Dermis blood vessel endothelial cell (primary cell): ENCODE measurements around the gene SUPT6H. TPM values are rescaled to one million over a fixed set of nuclear protein-coding genes. Genes with fewer than 3 reads are reported as not detected.

Source experiments
- DNase-seq: peaks from one replicate; pipeline ENCODE4 v3.0.0; 2010
- total RNA-seq: library from RNA; depleted of rRNA; stranded (reverse); fragments of >200 nt; gene quantifications from 2 replicates; pipeline ENCODE4 v1.2.3, GENCODE V29; 2014

Gene SUPT6H
- total RNA-seq, result 42.2 and 75.9 TPM in 2 replicates

DNA sequence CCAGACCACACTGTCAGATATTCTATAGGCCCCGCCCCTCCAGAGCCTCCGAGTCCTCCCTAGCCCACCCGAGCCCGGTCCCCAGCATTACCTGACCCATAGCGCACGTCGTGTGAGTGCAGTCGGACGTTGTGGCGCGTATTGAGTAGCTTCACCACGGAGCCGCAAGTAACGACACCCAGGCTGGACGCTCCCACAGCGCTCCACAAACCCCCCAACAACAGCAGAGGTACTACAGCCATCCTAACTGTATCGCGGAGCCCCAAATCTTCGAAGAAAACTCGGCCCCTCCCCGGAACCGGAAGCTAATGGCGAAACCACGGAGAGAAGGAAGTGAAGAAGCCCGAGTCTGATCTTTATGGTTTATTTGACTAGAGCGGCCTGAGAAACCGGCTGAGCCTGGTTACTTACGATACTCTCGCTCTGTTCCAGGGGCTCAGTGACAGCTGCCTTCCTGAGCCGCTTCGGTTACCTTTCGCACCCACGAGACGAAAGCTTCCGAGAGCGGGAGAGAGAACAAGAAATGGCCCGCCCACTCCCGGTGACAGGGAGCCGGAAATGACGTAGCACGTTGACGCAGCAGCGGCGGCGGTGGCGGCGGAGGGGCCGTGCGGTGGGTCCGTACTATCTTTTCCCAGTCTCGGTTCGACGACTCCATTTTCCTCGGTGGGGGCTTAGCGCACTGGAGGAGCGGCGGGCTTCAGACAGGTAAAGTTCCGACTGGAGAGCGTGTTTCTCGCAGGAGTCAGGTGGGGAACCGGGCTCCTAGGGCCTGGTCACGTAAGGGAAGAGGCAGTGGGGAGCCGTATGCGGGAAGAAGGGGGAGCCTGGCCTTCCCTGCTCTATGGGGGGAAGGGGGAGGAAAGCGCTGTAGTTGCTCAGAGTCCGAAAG is at the start of gene SUPT6H, which contains the start of gene SDF2:
TSS of gene SUPT6H (plus strand) at position 571 of the 892 bp plus-strand sequence. CDS start 11,197 bp downstream, outside the sequence.
TSS of gene SDF2 (minus strand) at position 272 of the 892 bp plus-strand sequence. CDS start at position 242, 30 bp downstream.
- peak; percentile 92 for DNase-seq

DNA sequence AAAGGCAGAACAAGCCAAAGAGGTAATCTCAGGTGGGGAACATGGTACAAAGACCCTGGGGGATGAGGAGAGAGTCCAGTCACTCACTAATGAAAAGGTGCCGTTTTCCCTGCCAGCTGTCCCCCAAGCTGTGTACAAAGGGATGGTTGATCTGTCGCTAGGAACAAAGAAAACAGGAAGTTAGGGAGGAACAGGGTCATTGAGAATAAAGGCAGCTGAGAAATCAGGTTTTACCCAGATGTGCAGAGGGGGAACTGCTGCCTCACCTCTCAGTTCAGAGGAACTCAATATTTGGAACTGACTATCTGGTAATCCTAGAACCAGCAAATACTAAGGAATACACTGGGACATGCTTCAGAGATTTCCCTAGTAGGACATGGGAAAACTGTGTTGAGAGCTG is 49.5 kb upstream of the SUPT6H start:
- DNase-seq, result peak; percentile 9

DNA sequence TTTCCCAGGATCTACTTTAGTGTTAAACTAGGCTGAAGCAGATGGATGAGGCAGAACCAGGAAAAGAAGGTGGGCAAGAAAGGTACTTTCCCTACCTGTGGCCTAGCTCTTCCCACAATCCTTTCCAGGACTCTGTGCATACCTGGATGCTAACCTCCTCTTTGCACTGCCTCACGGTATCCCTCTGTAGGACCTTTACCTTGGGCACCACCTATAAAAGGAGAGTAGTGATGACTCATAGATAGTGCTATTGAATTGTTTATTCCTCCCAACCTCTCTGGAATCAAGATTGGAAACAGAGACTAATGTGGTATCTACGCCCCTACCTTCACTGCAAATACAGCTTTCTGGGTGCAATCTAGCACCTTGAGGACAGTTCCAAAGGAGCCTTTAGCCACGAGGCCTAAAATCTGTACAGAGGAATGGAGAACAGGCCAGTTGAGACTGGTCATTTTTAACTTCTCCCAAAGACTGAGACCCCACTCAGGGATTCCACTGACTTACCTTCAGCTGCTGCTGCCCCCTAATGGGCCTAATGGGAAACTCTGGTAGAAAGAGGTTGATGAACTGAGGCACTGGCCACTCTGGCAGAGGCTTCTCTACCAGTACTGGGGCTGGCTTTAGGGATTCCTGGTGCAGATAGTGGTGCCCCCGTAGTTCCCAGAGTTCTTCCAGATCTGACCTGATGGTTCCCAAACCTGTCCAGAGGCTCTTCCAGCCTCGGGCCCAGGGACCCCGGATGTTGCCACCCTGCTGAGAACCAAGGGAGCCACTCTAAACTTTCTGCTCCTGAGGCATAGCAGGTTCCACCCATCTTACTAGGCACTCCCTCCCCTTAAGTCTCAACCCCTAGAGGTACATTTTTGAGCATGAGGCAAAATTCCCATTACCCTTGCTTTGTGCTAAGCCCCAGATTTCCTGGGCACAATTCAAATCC is 48.8 kb upstream of the SUPT6H start:
- DNase-seq, result peak; percentile 67

DNA sequence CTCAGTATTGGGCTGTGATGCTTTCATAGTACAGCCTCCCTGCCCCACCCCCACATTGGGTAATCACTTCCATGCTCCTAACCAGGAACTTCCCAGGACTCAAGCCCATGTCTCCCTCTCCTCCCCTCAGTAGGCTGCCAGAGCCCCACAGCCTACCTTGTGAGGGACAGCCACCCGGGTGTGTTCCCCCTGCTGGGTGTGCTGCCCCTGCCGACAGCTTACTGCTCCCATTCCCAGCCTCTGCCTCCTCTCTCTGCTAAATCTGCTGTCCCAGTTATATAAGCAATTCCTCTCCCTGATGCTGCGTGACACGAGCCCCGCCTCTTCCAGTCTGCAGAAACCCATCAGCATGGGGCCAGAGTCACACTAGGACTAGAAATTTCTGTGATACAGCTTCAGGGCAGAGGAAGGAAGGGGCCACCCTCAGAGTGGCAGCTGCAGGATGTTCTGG is 48.0 kb upstream of the SUPT6H start, which contains the start of gene RSKR:
TSS of gene RSKR (minus strand) at position 255 of the 451 bp plus-strand sequence. CDS start at position 231, 24 bp downstream.
- DNase-seq, result no peak

DNA sequence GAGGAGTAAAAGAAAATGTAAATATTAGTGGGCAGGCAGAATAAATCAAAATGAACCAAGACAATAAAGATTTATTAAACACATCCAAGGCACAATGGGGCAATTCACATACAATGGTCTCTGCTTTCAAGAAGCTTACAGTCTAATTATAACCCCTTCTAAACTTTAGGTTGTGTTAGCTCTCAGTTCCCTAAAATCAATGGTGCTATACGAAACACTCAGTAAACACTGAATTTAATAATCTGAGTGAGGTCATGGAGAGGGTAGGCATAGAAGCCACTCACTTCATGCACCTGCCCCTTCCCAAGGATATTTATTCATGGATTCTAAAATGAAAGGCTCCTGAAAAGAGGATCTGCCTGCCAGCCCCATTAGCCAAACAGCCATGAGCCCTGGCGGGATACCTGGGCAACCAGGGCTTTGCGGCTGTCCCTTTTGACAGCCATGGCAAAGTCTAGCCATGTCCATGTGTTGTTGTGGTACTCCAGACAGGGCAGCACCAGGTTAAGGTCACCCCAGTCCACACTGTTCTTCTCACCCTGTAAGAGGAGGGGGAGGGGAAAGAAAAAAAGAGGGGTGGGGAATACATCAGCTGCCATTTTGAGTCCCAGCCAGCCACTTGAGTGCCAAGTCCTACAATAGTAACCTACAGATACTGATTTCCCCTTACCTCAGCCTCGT is 46.6 kb upstream of the SUPT6H start:
- DNase-seq, result no peak

DNA sequence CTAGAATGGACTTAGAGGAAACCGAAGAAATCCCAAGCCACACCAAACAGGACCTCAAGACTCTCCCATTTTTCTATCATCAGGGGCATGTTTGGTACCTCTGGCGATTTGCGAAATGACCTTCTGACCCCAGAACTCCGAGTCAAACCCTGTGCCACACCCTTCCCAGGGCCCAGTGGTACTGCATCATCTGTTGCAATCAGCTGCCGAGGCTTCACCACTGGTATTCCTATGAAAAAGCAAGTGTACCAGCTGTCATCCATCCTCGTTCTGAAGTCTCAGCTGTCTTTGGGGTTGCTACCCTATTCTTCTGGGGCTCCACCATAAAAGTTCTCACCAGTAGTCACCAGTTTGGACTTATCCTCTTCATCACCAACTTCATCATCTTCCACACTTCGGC is 45.7 kb upstream of the SUPT6H start:
- DNase-seq, result no peak

DNA sequence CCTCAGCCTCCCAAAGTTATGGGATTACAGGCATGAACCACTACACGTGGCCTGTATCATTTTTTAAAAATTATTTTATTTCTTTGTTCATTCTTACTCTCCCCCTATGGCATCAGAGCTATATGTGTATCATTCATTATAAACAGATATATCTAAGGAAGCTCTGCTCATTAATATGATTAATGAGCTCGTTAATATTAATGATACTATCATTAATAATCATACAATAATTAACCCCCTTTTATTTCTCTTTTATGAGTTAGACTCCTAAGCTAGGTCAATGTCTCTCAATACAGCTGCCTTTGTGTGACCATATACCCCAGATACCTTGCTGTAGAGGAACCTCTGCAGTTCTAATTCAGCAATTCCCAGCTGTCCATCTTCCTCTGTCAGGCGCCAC is 43.5 kb upstream of the SUPT6H start:
- DNase-seq, result no peak

DNA sequence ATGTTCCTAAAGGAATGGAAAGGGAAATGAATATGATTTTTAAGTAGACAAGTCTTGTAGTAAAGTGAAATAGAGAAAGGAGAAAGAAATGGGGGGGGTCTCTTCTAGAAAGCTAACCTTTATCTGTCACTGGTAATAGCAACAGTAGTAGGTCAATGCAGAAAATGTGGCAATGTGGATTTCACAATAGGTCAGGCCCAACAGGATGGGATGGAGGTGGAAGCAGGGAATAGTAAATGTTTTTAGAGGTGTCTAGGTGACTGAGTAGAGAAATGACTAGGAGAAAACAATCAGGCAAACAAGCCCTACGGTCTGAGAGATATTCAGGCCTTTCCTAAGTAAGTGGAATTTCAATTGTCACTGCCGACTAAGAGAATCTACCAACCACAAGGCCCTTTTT is 42.0 kb upstream of the SUPT6H start:
- no peak for DNase-seq

DNA sequence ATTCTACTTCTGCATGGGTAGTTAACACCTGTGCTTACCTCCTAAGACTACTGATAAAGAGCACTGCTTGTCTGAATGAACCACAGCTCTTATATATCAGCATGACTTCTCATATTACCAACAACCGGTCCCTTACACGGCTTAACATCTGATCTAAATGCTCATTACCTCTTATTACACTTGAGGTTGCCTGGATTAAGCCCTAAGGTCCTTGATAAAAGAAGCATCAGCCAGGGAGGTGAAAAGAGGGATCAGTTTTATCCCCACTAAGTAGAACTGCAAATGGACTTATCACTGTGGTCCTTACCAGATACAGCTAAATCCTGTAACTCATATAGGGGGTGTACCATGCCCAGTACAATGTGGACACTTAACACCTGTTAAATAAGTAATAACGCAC is 39.8 kb upstream of the SUPT6H start:
- no peak for DNase-seq

DNA sequence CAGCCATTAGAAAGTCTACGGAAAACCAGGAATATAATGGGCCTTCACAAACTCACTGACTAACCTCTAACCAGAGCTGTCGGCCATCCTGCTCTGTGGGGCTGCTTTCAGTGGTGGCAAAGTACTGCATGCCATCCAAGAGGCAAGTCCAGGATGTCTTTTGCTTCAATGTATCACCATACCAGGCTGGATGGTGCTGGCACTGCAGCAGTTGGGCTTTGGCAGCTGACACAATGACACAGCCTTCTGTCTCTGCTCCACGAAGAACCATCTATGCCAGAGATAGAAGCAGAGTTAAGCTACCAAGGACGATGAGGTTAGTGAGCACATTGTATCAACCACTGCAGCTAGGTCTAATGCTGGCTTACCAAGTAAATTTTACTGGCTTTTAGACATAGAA is 38.3 kb upstream of the SUPT6H start:
- no peak for DNase-seq

DNA sequence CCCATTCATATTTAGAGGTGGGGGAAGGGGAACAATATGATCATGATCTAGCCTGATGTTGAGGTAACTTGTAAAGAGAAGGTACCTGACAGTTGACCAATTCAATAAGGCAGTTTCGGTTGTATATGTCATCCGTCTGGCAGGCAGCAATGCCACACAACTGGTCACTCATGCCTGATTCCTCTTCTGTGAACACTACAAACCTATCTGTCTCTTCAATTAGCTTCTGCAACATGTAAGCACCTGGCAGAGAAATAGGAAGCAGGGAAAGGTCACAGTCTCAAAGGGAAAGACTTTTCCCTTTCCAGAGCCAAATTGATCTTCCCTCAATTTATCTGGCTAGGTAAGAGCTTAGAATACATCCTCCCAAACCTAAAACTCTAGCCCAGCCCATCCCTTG is 37.9 kb upstream of the SUPT6H start:
- DNase-seq, result no peak

DNA sequence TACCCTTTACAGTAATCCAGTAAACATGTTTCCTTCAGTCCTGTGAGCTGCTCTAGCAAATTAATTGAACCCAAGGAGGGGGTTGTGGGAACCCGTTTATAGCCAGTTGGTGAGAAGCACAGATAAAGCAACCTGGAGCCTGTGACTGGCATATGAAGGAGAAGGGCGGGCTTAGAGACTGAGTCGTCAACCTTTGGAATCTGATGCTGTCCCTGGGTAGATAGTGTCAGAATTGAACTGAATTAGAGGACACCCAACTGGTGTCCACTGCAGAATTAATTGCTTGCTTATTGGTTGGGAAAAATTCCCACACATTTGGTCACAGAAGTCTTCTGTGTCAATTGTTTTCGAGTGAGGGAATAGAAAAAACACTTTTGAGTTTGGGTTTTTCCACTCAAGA is 35.2 kb upstream of the SUPT6H start:
- no peak for DNase-seq

DNA sequence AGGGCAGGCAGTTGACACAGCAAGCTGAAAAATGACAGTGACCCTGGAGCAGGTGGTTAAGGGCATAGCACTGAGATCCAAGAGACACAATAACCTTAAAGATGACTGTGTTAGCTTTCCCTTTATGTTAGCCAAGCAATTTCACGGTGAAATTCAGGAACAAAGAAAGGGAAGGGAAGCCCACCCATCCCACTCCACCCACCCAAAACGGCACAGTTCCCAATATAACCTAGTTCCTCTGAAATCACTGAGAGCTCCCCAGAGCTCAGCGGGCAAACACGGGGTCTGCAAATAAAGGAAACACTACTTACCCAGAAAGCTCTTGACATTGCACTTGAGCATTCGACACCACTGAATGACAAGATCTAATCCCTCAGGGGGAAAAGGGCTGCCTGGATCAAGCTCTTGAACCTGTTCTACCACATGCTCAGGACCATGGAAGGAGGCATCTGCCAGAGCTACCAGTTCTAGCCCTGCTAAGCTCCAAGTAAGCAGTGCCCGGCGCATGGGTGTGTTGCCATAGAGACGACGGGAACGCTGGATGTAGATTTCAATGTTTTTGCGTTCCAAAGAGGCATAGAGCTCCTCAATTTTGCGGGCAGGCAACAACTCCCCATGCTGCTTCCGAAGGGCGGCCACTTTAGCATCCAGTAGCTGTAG is 27.7 kb upstream of the SUPT6H start:
- no peak for DNase-seq

DNA sequence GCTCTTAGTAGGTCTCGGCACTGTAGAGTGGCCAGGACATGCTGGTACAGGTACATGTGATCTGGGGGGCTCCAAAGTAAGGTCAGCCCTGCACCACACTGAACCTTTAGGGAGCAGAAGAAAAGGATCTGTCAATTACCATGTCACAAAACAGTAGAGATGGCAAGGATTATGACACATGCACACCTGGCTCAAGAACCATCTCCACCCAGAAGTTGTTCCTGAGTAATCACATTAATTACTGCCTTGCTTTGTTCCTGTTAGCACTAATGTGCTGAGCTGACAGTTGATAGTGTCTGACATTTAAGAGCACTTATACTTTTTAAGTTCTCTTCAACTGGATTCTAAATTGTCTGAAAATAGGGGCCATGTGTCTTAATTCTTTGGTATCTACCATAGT is 26.5 kb upstream of the SUPT6H start:
- no peak for DNase-seq

DNA sequence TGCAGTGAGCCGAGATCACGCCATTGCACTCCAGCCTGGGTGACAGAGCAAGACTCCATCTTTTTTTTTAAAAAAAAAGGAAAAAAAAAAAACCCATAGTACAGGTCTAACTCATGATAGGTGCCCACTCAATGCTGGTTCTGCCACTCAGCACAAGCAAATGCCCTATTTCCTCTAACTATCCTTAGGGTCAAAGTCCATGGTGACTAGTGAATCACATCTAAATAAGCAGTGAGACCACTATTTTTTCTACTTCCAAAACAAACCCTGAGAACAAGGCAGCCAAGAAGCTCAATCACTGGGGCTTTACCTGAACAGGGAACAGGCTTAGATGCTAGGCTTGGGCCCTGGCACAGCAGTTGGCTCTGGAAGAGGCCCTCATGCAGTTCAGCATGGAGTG is 20.4 kb upstream of the SUPT6H start:
- DNase-seq, result no peak

DNA sequence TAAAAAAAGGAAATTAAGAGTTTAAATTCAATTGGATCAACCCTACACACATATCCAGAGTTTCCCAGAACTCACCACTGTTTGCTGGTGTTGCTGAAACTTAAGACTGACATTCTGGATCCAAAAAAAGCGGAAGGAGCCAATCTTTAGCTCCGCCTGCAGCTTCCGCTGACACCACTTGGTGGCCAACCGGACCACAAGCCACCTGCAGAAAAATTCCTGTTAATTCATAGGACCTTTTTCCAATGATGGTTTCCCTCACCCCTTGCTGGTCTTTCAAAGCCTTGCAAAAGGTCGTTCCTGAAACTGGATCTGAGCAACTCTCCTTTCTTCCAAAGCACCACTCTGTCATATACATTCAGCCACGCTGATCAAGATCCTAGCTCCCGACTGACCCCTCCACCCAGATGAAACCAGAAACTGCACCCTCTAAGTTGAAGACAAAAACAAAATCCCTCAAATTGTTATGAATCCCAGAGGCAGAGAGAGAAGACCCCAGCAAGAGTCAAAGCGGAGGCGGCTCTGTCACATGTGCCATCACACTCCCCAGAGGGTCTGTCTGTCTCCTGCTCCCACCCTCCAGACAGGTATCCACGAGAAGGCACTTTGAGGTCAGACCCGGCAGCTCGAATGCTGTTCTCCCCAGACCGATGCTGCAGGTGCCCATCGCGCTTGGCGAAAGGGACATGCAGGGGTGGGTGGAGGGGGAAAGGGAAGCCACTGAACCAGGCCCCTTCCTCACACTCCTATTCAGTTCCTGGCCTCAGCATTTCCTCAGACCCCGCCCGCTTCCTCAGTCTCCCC is 17.8 kb upstream of the SUPT6H start:
- DNase-seq, result peak; percentile 53

DNA sequence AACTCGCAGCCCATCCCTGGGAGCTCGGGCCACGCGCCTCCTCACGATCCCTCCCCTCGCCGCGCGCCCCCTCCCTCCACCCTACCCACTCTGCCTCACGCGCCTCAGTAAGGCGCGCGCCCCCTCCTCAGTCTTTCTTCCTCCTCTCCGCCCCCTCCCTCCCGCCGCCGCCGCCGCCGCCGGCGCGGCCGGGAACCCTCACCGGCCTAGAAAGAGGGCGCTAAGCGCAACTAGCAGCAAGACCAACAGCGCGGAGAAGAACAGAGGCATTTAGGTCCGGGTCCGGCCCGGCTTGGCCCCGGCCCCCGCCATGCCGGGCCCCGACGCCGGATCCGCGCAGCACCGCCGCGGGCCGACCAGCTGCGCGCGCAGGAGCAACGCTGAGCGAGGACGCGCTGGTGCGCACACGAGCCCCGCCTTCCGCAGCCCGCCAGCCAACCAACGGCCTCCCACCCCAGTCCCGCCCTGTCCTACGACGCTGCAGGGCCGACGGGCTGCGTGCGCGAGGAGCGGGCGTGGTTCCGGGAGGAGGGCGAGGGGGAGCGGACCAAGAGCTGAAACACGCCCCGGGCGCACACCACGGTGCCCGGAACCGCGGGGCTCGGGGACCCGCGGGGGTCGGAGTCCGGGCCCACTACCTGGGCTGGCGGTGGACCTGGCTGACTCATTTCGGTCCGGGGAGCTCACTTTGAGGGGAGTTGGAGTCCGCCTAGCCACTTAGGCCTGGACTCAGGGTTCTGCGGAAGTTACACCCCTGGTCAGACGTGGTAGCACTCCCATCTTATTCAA is 17.0 kb upstream of the SUPT6H start, which contains the start of gene BLTP2:
TSS of gene BLTP2 (minus strand) at position 372 of the 789 bp plus-strand sequence. CDS start at position 270, 102 bp downstream.
- peak; percentile 97 for DNase-seq

DNA sequence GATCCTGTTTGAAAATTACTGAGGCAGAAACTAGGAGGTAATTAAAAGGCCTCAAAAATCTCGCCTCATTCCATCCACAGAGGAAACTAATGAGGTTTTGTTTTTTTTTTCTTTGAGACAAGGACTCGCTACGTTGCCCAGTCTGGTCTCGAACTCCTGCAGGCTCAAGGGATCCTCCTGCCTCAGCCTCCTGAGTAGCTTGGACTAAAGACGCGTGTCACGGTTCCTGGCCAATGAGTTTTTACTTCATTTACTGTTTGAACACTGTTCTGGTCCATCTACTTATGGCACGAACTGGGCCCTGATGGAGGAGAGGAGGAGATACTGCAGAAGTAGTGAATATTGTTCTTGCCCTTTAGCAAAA is 16.4 kb upstream of the SUPT6H start:
- DNase-seq, result no peak

DNA sequence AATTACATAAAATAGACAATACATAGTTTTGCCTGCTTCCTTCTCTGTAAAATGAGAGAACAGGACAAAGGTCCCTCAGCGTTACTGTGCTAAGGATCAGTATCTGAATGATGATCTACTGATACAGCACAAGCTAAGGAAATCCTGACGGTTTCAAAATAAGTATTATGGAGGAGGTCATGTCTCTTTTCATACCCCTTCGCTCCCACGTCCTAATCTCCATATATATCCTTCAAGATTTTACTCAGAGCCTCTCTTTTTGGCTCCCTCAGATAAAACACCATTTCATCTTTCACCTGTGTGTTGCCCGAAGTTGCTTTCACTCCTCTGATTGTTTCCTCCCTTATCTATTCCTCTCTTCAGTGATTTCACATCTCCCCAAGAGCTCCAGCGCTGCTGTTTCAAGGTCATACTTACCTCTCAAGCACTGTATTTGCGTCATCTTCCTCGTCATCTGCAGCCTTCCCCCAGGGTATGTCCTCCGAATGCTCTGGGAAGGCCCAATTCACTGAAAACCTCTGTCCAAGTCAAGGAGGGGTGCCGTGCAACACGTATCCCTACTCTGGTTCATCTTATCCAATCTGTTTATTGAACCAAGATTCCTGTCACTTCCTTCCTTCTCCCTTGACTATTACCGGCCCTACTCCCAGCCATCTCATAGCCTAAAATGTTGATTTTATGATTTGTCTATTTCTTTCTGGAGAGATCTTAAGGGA is 15.8 kb upstream of the SUPT6H start:
- peak; percentile 12 for DNase-seq
